Activated naive CD4-positive, alpha-beta T cell treated with Interleukin-2 at 50 U/mL for 16 hours (primary cell): ENCODE data around the gene MED9.

Source experiments
- DNase-seq: peaks from one replicate; pipeline ENCODE4 v3.0.0-alpha.2; 2020

MED9 gene

GRCh38 chr17:17518951-17519350 lies 42.2 kb downstream of the MED9 start:
- DNase-seq, result no peak

GRCh38 chr17:17519886-17520285 lies 43.1 kb downstream of the MED9 start:
- DNase-seq, result no peak

- DNase-seq, result no peak
These were observed 43.9 kb downstream of the MED9 start for GRCh38 chr17:17520599-17521232.

DNA sequence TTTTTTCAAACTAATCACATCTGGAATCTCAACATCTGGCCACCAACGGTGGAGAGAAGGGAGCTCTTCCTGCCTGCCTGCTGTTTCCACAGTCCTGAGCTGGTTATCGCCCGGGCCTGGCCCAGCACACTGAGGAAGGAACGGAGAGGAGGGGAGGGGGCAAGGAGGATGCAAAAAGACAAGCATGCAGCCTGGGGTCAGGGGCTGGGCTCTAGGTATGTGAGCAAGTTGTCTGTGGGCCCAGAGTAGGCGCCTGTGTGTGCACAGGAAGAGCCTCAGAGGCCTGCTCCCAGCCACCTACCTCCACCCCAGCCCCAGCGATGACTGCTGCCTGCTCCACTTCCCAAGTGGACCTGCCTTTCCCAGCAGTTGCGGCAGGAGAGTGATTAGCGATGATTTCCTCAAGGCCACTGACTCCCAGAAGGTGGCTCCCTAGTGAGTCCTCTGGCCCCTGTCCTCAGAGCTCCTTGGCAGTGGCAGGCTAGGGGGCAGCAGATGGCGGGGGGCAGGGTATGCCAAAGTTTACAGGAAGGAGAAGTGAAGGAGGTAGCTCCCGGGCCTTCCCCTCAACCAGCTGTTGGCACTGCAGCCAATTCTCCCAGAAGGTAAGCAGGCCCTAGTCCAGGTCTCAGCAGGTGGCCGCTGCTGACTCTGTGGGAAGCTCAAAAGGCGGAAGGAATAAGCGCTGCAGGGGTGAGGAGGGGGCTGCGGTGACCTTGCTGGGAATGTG lies 46.4 kb downstream of the MED9 start:
- DNase-seq, result no peak

DNA sequence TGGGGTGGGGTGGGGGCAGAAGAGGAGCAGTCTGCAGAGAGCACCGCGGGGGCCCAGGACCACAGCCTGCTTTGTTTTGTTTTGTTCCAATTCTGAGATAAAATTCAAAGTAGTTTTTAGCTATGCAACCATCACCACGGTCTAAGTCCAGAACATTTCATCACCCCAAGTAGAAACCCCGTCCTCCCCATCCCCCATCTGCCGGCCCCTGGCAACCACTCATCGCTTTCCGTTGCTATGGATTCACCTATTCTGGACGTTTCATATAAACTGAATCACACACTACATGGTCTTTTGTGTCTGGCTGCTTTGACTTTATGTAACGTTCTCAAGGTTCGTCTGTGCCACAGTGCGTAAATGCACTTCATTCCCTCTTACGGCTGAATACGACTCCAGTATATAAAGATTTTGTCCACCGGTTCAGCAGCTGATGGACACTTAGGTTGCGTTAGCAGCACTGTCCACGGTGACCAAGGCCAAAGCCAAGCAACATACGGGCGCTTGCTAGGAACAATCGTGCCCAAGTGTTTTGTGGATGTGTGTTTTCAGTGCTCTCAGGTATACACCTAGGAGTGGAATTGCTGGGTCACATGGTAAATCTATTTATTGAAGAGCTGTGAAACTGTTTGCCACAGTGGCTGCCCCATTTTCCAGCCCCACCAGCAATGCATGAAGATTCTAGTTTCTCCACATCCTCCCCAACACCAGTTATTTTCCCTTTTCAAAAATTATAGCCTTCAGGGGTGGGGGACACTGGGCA lies 47.1 kb downstream of the MED9 start:
- no peak for DNase-seq

GRCh38 chr17:17525311-17525710 lies 48.5 kb downstream of the MED9 start:
- no peak for DNase-seq

DNA sequence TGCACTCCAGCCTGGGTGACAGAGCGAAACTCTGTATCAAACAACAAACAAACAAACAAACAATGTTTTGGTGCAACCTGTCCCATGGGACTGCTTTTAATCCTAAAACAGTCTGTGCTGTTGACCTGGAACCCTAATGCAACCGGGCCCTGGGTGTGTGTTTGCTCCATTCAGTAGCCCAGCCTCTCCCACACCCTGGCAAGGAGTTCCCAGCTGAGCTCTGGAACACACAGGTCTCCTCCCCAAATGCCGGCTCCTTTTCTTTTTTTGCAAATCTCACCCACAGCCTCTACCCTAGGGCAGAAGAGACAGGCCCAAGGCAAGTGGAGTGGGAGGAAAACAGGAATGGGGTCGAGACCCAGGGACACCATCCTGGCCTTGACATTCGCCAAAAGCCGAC lies 49.2 kb downstream of the MED9 start:
- DNase-seq, result no peak

DNA sequence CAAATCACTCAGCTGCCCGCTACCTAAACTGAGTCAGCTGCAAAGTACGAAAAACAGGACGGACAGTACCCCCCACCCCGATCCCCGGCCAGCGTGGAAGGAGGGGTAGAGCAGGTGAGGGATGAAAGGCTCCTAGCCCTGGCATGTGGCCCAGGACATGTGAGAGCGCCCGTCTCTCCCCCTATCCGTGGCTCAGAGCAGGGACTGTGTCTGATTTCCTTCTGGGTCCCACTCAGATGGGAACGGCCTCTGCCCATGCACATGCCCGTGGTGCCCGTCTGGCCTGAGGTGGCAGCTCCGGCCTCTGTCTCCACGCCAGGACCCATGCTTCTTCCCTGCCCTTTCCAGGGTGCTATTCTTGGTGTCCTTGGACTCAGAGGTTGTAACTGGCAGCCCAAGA lies 49.6 kb downstream of the MED9 start:
- DNase-seq, result no peak

- DNase-seq, result no peak
These were observed 50.7 kb downstream of the MED9 start for GRCh38 chr17:17527534-17527933.

- DNase-seq, result no peak
These were observed 51.2 kb downstream of the MED9 start for GRCh38 chr17:17527956-17528500.

DNA sequence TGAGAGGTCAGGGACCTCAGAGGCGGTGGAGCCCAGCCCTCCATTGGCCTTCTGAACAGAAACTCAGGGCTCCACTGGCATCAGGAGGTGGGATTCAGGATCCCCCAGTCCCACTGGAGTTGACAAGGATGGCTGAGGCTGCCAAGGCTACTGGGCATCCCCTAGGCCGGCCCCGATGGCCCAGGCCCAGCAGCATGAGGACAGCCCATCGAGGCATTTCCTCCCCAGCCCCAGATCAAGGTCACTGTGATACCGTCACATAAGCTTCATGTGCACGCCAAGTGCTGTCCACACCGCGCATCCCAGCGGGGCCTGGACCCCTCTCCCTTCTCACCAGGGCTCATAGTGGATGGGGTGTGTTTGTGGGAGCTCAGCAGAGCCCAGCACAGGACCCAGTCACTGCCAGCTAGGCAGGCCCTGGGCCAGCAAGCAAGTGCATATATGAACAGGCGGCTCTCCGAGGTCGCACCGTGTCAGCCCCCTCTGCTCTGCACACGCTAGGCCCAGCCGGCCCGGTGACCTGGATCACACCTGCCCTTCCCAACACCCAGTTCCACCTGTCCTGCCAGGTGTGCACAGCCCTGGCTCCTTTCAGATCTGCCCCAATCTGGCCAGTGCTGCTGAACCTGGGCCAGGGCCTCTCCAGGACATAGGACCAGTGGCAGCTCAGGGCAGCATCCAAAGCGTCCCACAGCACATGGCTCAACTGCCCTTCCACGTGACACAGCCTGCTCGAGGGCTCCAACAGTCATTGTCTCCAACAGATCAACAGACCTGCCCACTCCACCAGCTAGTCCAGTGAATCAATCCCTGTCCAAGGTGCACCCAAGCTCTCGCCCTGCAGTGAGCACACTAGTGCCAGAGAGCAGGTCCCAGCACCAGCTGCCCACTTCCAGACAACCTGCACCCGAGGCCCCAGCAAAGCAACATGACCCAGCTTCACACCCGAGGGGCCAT lies 52.2 kb downstream of the MED9 start:
- DNase-seq, result no peak

GRCh38 chr17:17531156-17531555 lies 54.4 kb downstream of the MED9 start:
- DNase-seq, result no peak

GRCh38 chr17:17532991-17533390 lies 56.2 kb downstream of the MED9 start:
- no peak for DNase-seq

DNA sequence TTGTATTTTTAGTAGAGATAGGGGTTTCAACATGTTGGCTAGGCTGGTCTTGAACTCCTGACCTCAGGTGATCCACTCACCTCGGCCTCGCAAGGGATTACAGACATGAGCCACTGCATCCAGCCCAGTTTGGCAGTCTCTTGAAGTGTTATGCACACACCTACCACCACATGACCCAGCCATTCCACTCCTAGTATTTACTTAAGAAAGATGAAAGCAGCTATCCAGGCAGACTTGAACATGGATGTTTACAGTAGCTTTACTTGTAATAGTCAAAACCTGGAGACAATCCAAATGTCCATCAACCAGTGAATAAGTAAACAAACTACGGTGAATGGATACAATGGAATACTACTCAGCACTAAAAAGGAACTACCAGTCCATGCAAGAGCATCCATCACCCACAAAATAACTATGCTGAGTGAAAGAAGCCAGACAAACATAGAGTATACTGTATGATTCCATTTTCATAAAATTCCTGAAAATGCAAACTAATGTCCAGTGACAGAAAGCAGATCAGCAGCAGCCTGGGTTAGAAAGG lies 57.2 kb downstream of the MED9 start:
- no peak for DNase-seq

DNA sequence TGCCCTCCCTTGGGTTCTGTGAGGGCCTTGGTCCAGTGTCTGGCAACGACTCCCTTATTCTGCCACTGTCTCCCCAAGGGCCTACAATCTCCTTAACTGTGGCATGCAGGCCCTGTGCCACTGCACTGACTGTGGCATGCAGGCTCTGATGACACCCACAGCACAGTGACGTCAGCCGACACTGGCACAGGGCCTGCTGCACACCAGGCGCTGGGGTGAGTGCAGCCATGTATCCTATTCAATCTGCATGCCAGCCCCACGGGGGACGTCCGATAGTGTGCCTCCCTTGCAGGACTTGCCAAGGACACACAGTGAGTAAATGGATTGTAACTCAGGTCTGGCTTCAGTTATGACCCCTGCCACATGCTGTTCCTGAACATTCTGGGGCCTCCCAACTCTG lies 59.2 kb downstream of the MED9 start:
- DNase-seq, result no peak

DNA sequence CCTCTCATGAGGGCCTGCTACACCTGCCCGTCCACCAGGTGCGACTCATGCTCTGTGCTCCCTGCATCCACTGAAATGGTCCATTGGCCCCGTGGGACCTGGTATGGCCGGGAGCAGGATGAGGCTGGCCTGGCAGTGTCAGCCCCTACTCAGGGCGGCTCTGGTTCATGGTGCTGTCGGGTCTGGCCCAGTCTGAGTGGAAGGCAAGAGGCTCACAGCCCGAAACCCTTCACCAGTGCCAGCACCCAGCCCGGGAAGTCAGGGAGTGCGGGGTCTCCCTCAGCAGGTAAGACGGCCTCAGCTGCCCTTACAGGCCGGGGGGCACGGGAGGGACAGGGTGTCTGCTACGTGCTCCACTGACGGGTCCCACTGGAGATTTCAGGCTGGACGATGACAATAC lies 59.9 kb downstream of the MED9 start:
- DNase-seq, result no peak

DNA sequence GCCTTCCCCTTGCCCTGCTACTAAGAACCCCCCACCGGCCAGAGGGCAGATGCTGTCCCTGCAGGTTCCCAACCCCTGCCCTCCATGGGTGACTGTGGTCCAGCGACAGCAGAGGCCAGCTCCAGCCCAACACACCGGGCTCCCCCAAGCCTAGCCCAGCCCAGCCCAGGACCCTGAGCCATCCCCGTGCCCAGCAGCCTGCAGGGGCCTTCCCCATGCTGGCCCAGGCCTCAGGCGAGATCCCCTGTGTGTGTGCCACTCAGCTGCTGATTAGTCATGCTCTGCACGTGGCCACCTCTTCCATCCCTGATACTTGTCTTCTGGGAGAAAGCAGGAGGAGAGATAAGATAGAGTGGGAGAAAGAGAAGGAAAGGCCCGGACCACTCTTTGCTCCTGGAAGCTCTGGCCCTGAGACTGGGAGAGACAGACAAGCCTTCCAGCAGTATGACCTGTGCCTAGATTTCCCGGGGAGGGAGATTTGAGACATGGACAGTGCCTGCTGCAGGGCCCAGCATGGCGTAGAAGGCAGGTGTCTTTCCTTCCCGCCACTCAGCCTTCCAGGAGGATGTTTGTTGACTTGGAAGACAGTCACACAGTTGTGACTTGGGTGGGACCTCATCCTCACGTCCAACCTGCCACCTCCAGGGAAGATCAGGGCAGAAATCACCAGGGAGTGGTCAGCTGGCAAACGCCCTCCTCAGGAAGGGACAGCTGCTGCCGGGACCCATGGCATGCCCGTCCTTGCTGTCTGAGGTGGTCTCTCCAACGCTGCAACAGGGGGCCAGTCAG lies 60.7 kb downstream of the MED9 start:
- DNase-seq, result no peak

GRCh38 chr17:17538417-17539391 lies 61.9 kb downstream of the MED9 start:
- DNase-seq, result no peak

DNA sequence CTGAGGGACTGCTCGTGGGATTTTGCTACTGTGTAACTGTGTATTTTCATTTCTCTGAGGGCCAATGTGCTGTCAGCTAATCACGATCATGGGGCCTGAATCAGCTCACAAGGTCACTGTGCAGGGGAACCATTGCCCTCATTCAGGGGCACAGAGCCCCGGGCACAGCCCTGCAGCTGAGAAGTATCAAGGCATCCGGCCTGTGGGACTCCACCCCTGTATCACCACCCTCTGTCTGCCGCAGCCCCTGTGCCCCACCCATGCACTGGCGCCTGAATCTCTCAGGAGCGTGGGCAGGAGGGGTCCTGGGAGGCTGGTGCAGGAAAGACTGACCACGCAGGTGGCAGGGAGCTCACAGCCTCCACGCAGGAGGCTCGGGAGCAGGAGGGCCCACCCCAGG lies 62.8 kb downstream of the MED9 start:
- DNase-seq, result no peak

DNA sequence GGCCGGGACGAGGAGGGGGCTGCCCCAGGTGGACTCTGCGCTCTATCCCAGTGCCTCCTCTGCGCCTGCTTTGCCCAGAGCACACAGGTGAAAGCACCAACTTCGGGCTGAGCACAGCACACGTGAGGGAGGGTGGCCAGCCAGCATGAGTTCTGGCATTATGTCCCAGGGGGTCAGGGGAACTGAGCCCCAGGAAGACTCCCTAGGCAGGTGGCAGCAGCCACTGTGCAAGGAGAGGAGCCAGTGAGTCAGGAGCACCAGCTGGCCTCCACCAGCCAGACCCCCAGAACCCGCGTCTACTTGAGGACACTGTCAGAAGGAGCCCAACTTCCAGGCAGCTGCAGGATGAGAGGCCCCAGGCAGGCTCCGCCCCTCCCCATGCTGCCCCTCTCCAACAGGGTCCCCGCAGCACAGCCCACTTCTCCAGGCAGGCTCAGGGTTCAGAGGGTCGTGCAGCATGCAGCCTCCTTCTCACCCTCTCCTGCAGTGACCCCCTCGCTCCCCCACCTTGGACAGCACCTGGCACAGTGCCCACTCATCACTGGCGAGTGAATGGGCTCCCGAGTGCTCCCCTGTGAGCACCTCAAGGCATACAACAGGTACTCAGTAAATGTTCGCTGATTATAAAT lies 63.6 kb downstream of the MED9 start:
- no peak for DNase-seq
